ENCODE measurements around the gene IQCN.
A peak's percentile ranks its signal among the peaks of the same experiment; 100 is the strongest.

IQCN gene

GRCh38 chr19:18274219-18274780, at the start of gene IQCN:
Gene IQCN, minus strand, starts transcription at chr19:18274452. Its CDS starts 4,974 bp downstream, at chr19:18269478.
- no peak for DNase-seq (ENCODE audit: low read depth in 2 of 2)

- DNase-seq (ENCODE audit: low read depth in 2 of 2): peak; percentile 98 to 99
Measured at GRCh38 chr19:18322759-18323460, 48.7 kb upstream of the IQCN start, which contains the start of gene LSM4. Gene LSM4, minus strand, starts transcription at chr19:18323076. Its CDS starts 56 bp downstream, at chr19:18323020.

- no peak for DNase-seq (ENCODE audit: low read depth in 2 of 2)
Measured at GRCh38 chr19:18322318-18322758, 48.1 kb upstream of the IQCN start.

- DNase-seq (ENCODE audit: low read depth in 2 of 2): no peak
Measured at GRCh38 chr19:18321734-18322102, 47.5 kb upstream of the IQCN start.

- no peak for DNase-seq (ENCODE audit: low read depth in 2 of 2)
Measured at GRCh38 chr19:18320865-18321733, 46.8 kb upstream of the IQCN start.

- no peak for DNase-seq (ENCODE audit: low read depth in 2 of 2)
Measured at GRCh38 chr19:18319591-18320135, 45.4 kb upstream of the IQCN start.

- DNase-seq (ENCODE audit: low read depth in 2 of 2): no peak
Measured at GRCh38 chr19:18317961-18318800, 43.9 kb upstream of the IQCN start.

- DNase-seq (ENCODE audit: low read depth in 2 of 2): no peak
Measured at GRCh38 chr19:18313398-18313797, 39.1 kb upstream of the IQCN start.

- DNase-seq (ENCODE audit: low read depth in 2 of 2): no peak
Measured at GRCh38 chr19:18312092-18312534, 37.9 kb upstream of the IQCN start.

GRCh38 chr19:18311502-18312091, 37.3 kb upstream of the IQCN start:
- DNase-seq (ENCODE audit: low read depth in 2 of 2): no peak

- DNase-seq (ENCODE audit: low read depth in 2 of 2): no peak
Measured at GRCh38 chr19:18310966-18311365, 36.7 kb upstream of the IQCN start.

GRCh38 chr19:18310118-18310909, 36.1 kb upstream of the IQCN start:
- DNase-seq (ENCODE audit: low read depth in 2 of 2): no peak

GRCh38 chr19:18309525-18310064, 35.3 kb upstream of the IQCN start:
- DNase-seq (ENCODE audit: low read depth in 2 of 2): no peak

GRCh38 chr19:18308948-18309325, 34.7 kb upstream of the IQCN start:
- DNase-seq (ENCODE audit: low read depth in 2 of 2): no peak

GRCh38 chr19:18308051-18308947, 34.0 kb upstream of the IQCN start:
- no peak for DNase-seq (ENCODE audit: low read depth in 2 of 2)

- DNase-seq (ENCODE audit: low read depth in 2 of 2): no peak
Measured at GRCh38 chr19:18307271-18307681, 33.0 kb upstream of the IQCN start.

GRCh38 chr19:18306888-18307260, 32.6 kb upstream of the IQCN start:
- DNase-seq (ENCODE audit: low read depth in 2 of 2): no peak

- no peak for DNase-seq (ENCODE audit: low read depth in 2 of 2)
Measured at GRCh38 chr19:18306209-18306887, 32.1 kb upstream of the IQCN start.
